ENCODE data around the gene AAK1.

GRCh38 chr2:69669666-69670065 is 26.1 kb upstream of the AAK1 start:
- TF ChIP-seq, protein P1, sequence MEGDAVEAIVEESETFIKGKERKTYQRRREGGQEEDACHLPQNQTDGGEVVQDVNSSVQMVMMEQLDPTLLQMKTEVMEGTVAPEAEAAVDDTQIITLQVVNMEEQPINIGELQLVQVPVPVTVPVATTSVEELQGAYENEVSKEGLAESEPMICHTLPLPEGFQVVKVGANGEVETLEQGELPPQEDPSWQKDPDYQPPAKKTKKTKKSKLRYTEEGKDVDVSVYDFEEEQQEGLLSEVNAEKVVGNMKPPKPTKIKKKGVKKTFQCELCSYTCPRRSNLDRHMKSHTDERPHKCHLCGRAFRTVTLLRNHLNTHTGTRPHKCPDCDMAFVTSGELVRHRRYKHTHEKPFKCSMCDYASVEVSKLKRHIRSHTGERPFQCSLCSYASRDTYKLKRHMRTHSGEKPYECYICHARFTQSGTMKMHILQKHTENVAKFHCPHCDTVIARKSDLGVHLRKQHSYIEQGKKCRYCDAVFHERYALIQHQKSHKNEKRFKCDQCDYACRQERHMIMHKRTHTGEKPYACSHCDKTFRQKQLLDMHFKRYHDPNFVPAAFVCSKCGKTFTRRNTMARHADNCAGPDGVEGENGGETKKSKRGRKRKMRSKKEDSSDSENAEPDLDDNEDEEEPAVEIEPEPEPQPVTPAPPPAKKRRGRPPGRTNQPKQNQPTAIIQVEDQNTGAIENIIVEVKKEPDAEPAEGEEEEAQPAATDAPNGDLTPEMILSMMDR (IDR thresholded peaks at IDR 0.05; ENCODE audit: insufficient read depth, low read length, poor library complexity, severe bottlenecking) = no peak
- TF ChIP-seq EZH2phosphoT487 (conservative IDR thresholded peaks at IDR 0.05; ENCODE audit: low read length) = no peak
